Measurements from ENCODE around the gene SPEG.

Gene SPEG

GRCh38 chr2:219500135-219500534, 65.5 kb downstream of the SPEG start:
- WGBS, 2 donors (ENCODE audit: extremely low coverage in 2 of 2, insufficient read length in 2 of 2, insufficient replicate concordance in 1 of 2), result no CpG with 5 or more reads among the region's 2 CpGs

GRCh38 chr2:219501849-219502248, 67.2 kb downstream of the SPEG start:
- Histone ChIP-seq H3K18ac (ENCODE audit: low read length) (no peak overlapping the region), H4K91ac (ENCODE audit: low read depth, low read length, poor library complexity) (no peak overlapping the region), H3K9me3 (replicated peaks in 1 of 2; ENCODE audit: control insufficient read depth in 2 of 2, insufficient read depth in 1 of 2, low read depth in 1 of 2, low read length in 2 of 2) (no peaks in the 10 kb centered on the region), H4K8ac (ENCODE audit: low read depth, low read length) (no peak overlapping the region), H2BK15ac (ENCODE audit: low read length) (no peak overlapping the region), H3K27ac (replicated peaks; ENCODE audit: low read length) (no peak overlapping the region), H3K4me2 (ENCODE audit: insufficient read depth, low read length, poor library complexity, severe bottlenecking) (no peak overlapping the region), H3K79me1 (ENCODE audit: low read depth, low read length) (no peaks in the 10 kb centered on the region), H2BK5ac (ENCODE audit: low read length) (no peak overlapping the region), H2AFZ (ENCODE audit: low read length) (no peak overlapping the region), H3K4me3 (ENCODE audit: low read length in 2 of 2) (no peak overlapping the region), H2BK120ac (ENCODE audit: low read depth, low read length) (no peak overlapping the region), H2BK12ac (ENCODE audit: low read length) (no peak overlapping the region), H2AK5ac (ENCODE audit: low read depth, low read length) (no peak overlapping the region), H3K9ac (ENCODE audit: low read depth, low read length, poor library complexity) (no peak overlapping the region), H3K36me3 (replicated peaks in 1 of 2; ENCODE audit: control insufficient read depth in 2 of 2, insufficient read depth in 2 of 2, low read length in 2 of 2) (peaks cover 5% of the 10 kb centered on the region in 2 donors), H3K4me1 (ENCODE audit: control insufficient read depth in 2 of 2, insufficient read depth in 1 of 2, low read depth in 1 of 2, low read length in 2 of 2) (peaks cover 6 to 9% of the 10 kb centered on the region in 2 donors), H3K27me3 (ENCODE audit: control insufficient read depth in 3 of 3, insufficient read depth in 3 of 3, low read depth in 1 of 3, low read length in 3 of 3) (peaks cover 11 to 16% (median 12%) of the 10 kb centered on the region in 3 experiments), H3K4ac (ENCODE audit: low read length) (no peak overlapping the region), H3K14ac (ENCODE audit: low read length) (no peak overlapping the region), H3K23ac (ENCODE audit: low read depth, low read length, poor library complexity) (no peak overlapping the region)
- WGBS, 2 donors (ENCODE audit: extremely low coverage in 2 of 2, insufficient read length in 2 of 2, insufficient replicate concordance in 1 of 2), result no CpG with 5 or more reads among the region's 14 CpGs
- DNase-seq (ENCODE audit: low spot score), result no peak

More at GRCh38 chr2:219500135-219500534, 65.5 kb downstream of the SPEG start:
- no peak overlapping the region for H2BK5ac ChIP-seq (ENCODE audit: low read length)
- no peak overlapping the region for H3K23ac ChIP-seq (ENCODE audit: low read depth, low read length, poor library complexity)
- peaks cover 13 to 33% (median 20%) of the 10 kb centered on the region in 3 experiments for H3K27me3 ChIP-seq (ENCODE audit: control insufficient read depth in 3 of 3, insufficient read depth in 3 of 3, low read depth in 1 of 3, low read length in 3 of 3)
- H3K4me3 ChIP-seq (ENCODE audit: low read length in 2 of 2), result no peak overlapping the region
- no peak overlapping the region for H4K91ac ChIP-seq (ENCODE audit: low read depth, low read length, poor library complexity)
- H3K4ac ChIP-seq (ENCODE audit: low read length), result no peak overlapping the region
- no peak overlapping the region for H3K27ac ChIP-seq (replicated peaks; ENCODE audit: low read length)
- peaks cover 0 to 5% of the 10 kb centered on the region in 2 donors for H3K36me3 ChIP-seq (replicated peaks in 1 of 2; ENCODE audit: control insufficient read depth in 2 of 2, insufficient read depth in 2 of 2, low read length in 2 of 2)
- no peak overlapping the region for H3K14ac ChIP-seq (ENCODE audit: low read length)
- no peaks in the 10 kb centered on the region for H3K79me1 ChIP-seq (ENCODE audit: low read depth, low read length)
- no peak overlapping the region for H2AFZ ChIP-seq (ENCODE audit: low read length)
- no peak overlapping the region for H2BK120ac ChIP-seq (ENCODE audit: low read depth, low read length)
- no peak overlapping the region for H3K9ac ChIP-seq (ENCODE audit: low read depth, low read length, poor library complexity)
- H2BK12ac ChIP-seq (ENCODE audit: low read length), result no peak overlapping the region
- no peaks in the 10 kb centered on the region for H3K9me3 ChIP-seq (replicated peaks in 1 of 2; ENCODE audit: control insufficient read depth in 2 of 2, insufficient read depth in 1 of 2, low read depth in 1 of 2, low read length in 2 of 2)
- no peak for DNase-seq (ENCODE audit: low spot score)
- no peak overlapping the region for H2BK15ac ChIP-seq (ENCODE audit: low read length)
- no peak overlapping the region for H3K4me2 ChIP-seq (ENCODE audit: insufficient read depth, low read length, poor library complexity, severe bottlenecking)
- no peak overlapping the region for H4K8ac ChIP-seq (ENCODE audit: low read depth, low read length)
- H2AK5ac ChIP-seq (ENCODE audit: low read depth, low read length), result no peak overlapping the region
- peaks cover 7 to 10% of the 10 kb centered on the region in 2 donors for H3K4me1 ChIP-seq (ENCODE audit: control insufficient read depth in 2 of 2, insufficient read depth in 1 of 2, low read depth in 1 of 2, low read length in 2 of 2)
- H3K18ac ChIP-seq (ENCODE audit: low read length), result no peak overlapping the region

- H3K4me3 ChIP-seq (ENCODE audit: low read length in 2 of 2), result no peak overlapping the region
- no peak overlapping the region for H2AK5ac ChIP-seq (ENCODE audit: low read depth, low read length)
- H4K91ac ChIP-seq (ENCODE audit: low read depth, low read length, poor library complexity), result no peak overlapping the region
- H3K18ac ChIP-seq (ENCODE audit: low read length), result no peak overlapping the region
- peaks cover 10 to 17% of the 10 kb centered on the region in 2 donors for H3K4me1 ChIP-seq (ENCODE audit: control insufficient read depth in 2 of 2, insufficient read depth in 1 of 2, low read depth in 1 of 2, low read length in 2 of 2)
- no peak overlapping the region for H3K4ac ChIP-seq (ENCODE audit: low read length)
- DNase-seq (ENCODE audit: low spot score), result no peak
- no peak overlapping the region for H3K4me2 ChIP-seq (ENCODE audit: insufficient read depth, low read length, poor library complexity, severe bottlenecking)
- peaks cover 3 to 10% (median 4%) of the 10 kb centered on the region in 3 experiments for H3K27me3 ChIP-seq (ENCODE audit: control insufficient read depth in 3 of 3, insufficient read depth in 3 of 3, low read depth in 1 of 3, low read length in 3 of 3)
- H2BK15ac ChIP-seq (ENCODE audit: low read length), result no peak overlapping the region
- no peak overlapping the region for H2BK5ac ChIP-seq (ENCODE audit: low read length)
- no peak overlapping the region for H3K14ac ChIP-seq (ENCODE audit: low read length)
- H3K79me1 ChIP-seq (ENCODE audit: low read depth, low read length), result no peaks in the 10 kb centered on the region
- no peak overlapping the region for H3K27ac ChIP-seq (replicated peaks; ENCODE audit: low read length)
- no peak overlapping the region for H2BK120ac ChIP-seq (ENCODE audit: low read depth, low read length)
- H3K36me3 ChIP-seq (replicated peaks in 1 of 2; ENCODE audit: control insufficient read depth in 2 of 2, insufficient read depth in 2 of 2, low read length in 2 of 2), result peaks cover 5% of the 10 kb centered on the region in 2 donors
- H2BK12ac ChIP-seq (ENCODE audit: low read length), result no peak overlapping the region
- H4K8ac ChIP-seq (ENCODE audit: low read depth, low read length), result no peak overlapping the region
- H3K9ac ChIP-seq (ENCODE audit: low read depth, low read length, poor library complexity), result no peak overlapping the region
- no peak overlapping the region for H3K23ac ChIP-seq (ENCODE audit: low read depth, low read length, poor library complexity)
- H3K9me3 ChIP-seq (replicated peaks in 1 of 2; ENCODE audit: control insufficient read depth in 2 of 2, insufficient read depth in 1 of 2, low read depth in 1 of 2, low read length in 2 of 2), result no peaks in the 10 kb centered on the region
- H2AFZ ChIP-seq (ENCODE audit: low read length), result no peak overlapping the region
These were observed 68.0 kb downstream of the SPEG start for GRCh38 chr2:219502618-219503017.

GRCh38 chr2:219505585-219505984, 70.9 kb downstream of the SPEG start:
- H2BK15ac ChIP-seq (ENCODE audit: low read length), result no peak overlapping the region
- no peak for DNase-seq (ENCODE audit: low spot score)
- H3K36me3 ChIP-seq (replicated peaks in 1 of 2; ENCODE audit: control insufficient read depth in 2 of 2, insufficient read depth in 2 of 2, low read length in 2 of 2), result peaks cover 5% of the 10 kb centered on the region in 2 donors
- no peak overlapping the region for H2BK12ac ChIP-seq (ENCODE audit: low read length)
- no peak overlapping the region for H2AK5ac ChIP-seq (ENCODE audit: low read depth, low read length)
- H3K27me3 ChIP-seq (ENCODE audit: control insufficient read depth in 3 of 3, insufficient read depth in 3 of 3, low read depth in 1 of 3, low read length in 3 of 3), result peaks cover 0 to 7% (median 0%) of the 10 kb centered on the region in 3 experiments
- no peak overlapping the region for H3K4me2 ChIP-seq (ENCODE audit: insufficient read depth, low read length, poor library complexity, severe bottlenecking)
- no CpG with 5 or more reads among the region's 9 CpGs for WGBS, 2 donors (ENCODE audit: extremely low coverage in 2 of 2, insufficient read length in 2 of 2, insufficient replicate concordance in 1 of 2)
- H3K27ac ChIP-seq (replicated peaks; ENCODE audit: low read length), result no peak overlapping the region
- no peak overlapping the region for H3K18ac ChIP-seq (ENCODE audit: low read length)
- peaks cover 17 to 31% of the 10 kb centered on the region in 2 donors for H3K4me1 ChIP-seq (ENCODE audit: control insufficient read depth in 2 of 2, insufficient read depth in 1 of 2, low read depth in 1 of 2, low read length in 2 of 2)
- H3K4ac ChIP-seq (ENCODE audit: low read length), result no peak overlapping the region
- no peak overlapping the region for H4K91ac ChIP-seq (ENCODE audit: low read depth, low read length, poor library complexity)
- H3K23ac ChIP-seq (ENCODE audit: low read depth, low read length, poor library complexity), result peak overlapping the region; percentile 67
- H3K4me3 ChIP-seq (ENCODE audit: low read length in 2 of 2), result no peak overlapping the region
- no peak overlapping the region for H2BK5ac ChIP-seq (ENCODE audit: low read length)
- no peaks in the 10 kb centered on the region for H3K9me3 ChIP-seq (replicated peaks in 1 of 2; ENCODE audit: control insufficient read depth in 2 of 2, insufficient read depth in 1 of 2, low read depth in 1 of 2, low read length in 2 of 2)
- no peak overlapping the region for H3K14ac ChIP-seq (ENCODE audit: low read length)
- H3K79me1 ChIP-seq (ENCODE audit: low read depth, low read length), result no peaks in the 10 kb centered on the region
- H4K8ac ChIP-seq (ENCODE audit: low read depth, low read length), result no peak overlapping the region
- H3K9ac ChIP-seq (ENCODE audit: low read depth, low read length, poor library complexity), result no peak overlapping the region
- no peak overlapping the region for H2AFZ ChIP-seq (ENCODE audit: low read length)
- H2BK120ac ChIP-seq (ENCODE audit: low read depth, low read length), result no peak overlapping the region
